PC-9 (cell line): ENCODE results near the gene RB1. TPM values are rescaled to one million over a fixed set of nuclear protein-coding genes. Genes with fewer than 3 reads are reported as not detected.

Experiments used
- BruUV-seq: library from RNA; stranded (reverse); fragments of 400-500 nt; replicated peaks from 2 replicates; lab custom pipeline; 2021; lab: Mats Ljungman, UMichigan
- CTCF ChIA-PET: fragments of 300-600 bp; sonication (Branson Sonifier 250); formaldehyde crosslinking; loops from one replicate; lab custom pipeline; 2022; ENCODE audit warnings: antibody characterized with exemption; lab: Charles Lee
- POLR2A ChIA-PET: fragments of 300-600 bp; sonication (Branson Sonifier 250); formaldehyde crosslinking; loops from one replicate; lab custom pipeline; 2022; ENCODE audit warnings: antibody characterized with exemption; ENCODE audit not compliant: unreplicated experiment; lab: Charles Lee
- DNase-seq, 2 experiments: peaks; one replicate each; pipeline versions ENCODE4 v3.0.0 to v3.0.0-alpha.2; 2015 to 2022; ENCODE audit warnings: mixed read lengths in 1 of 2
- H2AFZ ChIP-seq: fragments of 200-600 bp; sonication (generic); 2 replicates; pipeline ENCODE4 v1.8.1; 2017; ENCODE audit warnings: antibody characterized with exemption
- H3F3A ChIP-seq: fragments of 200-600 bp; sonication (generic); 2 replicates; pipeline ENCODE4 v1.8.1; 2017; ENCODE audit warnings: antibody characterized with exemption, mild to moderate bottlenecking, low read depth; ENCODE audit not compliant: insufficient read depth
- H3K27ac ChIP-seq: fragments of 200-600 bp; sonication (generic); 2 replicates; pipeline ENCODE4 v1.6.1; 2016; ENCODE audit warnings: mixed run types
- H3K27me3 ChIP-seq: fragments of 200-600 bp; sonication (generic); 2 replicates; pipeline ENCODE4 v1.6.1; 2016; ENCODE audit warnings: low read depth, mixed run types; ENCODE audit not compliant: insufficient read depth
- H3K36me3 ChIP-seq: fragments of 200-600 bp; sonication (generic); 2 replicates; pipeline ENCODE4 v1.6.1; 2016; ENCODE audit warnings: low read depth, mixed run types
- H3K4me1 ChIP-seq: fragments of 200-600 bp; sonication (generic); replicated peaks from 2 replicates; pipeline ENCODE4 v1.6.1; 2016; ENCODE audit warnings: mixed run types; ENCODE audit not compliant: insufficient read depth
- H3K4me2 ChIP-seq: fragments of 200-600 bp; sonication (generic); 2 replicates; pipeline ENCODE4 v1.6.1; 2017; ENCODE audit warnings: mixed run types
- H3K4me3 ChIP-seq: fragments of 200-600 bp; sonication (generic); 2 replicates; pipeline ENCODE4 v1.6.1; 2016; ENCODE audit warnings: mixed run types
- H3K79me2 ChIP-seq: fragments of 200-600 bp; sonication (generic); 2 replicates; pipeline ENCODE4 v1.6.1; 2017; ENCODE audit warnings: low read depth, mixed run types
- H3K9me2 ChIP-seq: fragments of 200-600 bp; sonication (generic); 2 replicates; pipeline ENCODE4 v1.8.1; 2017; ENCODE audit warnings: mild to moderate bottlenecking; ENCODE audit not compliant: insufficient read depth
- H3K9me3 ChIP-seq: fragments of 200-600 bp; sonication (generic); 2 replicates; pipeline ENCODE4 v1.8.1; 2016; ENCODE audit warnings: low read depth; ENCODE audit not compliant: insufficient read depth
- H4K20me1 ChIP-seq: fragments of 200-600 bp; sonication (generic); 2 replicates; pipeline ENCODE4 v1.8.1; 2017; ENCODE audit not compliant: insufficient read depth
- EZH2 ChIP-seq: fragments of 200-600 bp; sonication (generic); IDR thresholded peaks from 2 replicates; pipeline ENCODE4 v1.8.0; 2017; ENCODE audit warnings: antibody characterized with exemption, low read depth
- intact Hi-C: fragments of 100-400 bp; cut with micrococcal nuclease; formaldehyde crosslinking; loops from one replicate; pipeline ENCODE4 v1.10.0; 2022; ENCODE audit not compliant: unreplicated experiment
- total RNA-seq: library from RNA; stranded (reverse); gene quantifications from 2 replicates; pipeline ENCODE4 v1.2.3, GENCODE V29; 2021
- TF ChIP-seq, protein P1 (sequence below): fragments of 200-600 bp; sonication (generic); conservative IDR thresholded peaks from 2 replicates; pipeline ENCODE4 v1.6.1; 2017; ENCODE audit warnings: mixed run types, antibody characterized with exemption, mild to moderate bottlenecking, moderate library complexity

Gene RB1
- total RNA-seq, 1 experiment from 2014 or later = 23.7 TPM

DNA sequence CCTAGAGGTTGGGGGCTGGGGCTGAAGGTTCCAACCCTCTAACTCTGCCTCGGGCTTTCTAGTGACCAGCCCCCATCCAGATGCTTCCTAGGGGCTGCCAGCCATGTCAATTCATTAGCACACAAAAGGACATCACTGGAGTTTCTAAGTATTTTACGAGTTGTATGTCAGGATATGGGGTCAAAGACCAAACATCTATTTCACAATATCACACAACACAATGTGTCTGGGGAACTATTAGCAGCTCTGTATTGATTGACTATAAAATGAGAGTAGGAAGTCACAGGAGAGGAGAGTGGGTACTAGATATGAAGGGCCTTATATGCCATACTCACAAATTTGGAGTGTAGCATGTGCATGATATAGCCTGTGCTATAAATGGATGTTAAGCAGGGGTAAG is 67.3 kb downstream of the RB1 start:
- H3F3A ChIP-seq = no peaks in the 10 kb centered on the region
- no peaks in the 10 kb centered on the region for H3K4me1 ChIP-seq
- no peak overlapping the region for H2AFZ ChIP-seq
- intact Hi-C loops = no loop called here
- no peak overlapping the region for H3K4me2 ChIP-seq
- no peak for TF ChIP-seq EZH2
- TF ChIP-seq, protein P1, sequence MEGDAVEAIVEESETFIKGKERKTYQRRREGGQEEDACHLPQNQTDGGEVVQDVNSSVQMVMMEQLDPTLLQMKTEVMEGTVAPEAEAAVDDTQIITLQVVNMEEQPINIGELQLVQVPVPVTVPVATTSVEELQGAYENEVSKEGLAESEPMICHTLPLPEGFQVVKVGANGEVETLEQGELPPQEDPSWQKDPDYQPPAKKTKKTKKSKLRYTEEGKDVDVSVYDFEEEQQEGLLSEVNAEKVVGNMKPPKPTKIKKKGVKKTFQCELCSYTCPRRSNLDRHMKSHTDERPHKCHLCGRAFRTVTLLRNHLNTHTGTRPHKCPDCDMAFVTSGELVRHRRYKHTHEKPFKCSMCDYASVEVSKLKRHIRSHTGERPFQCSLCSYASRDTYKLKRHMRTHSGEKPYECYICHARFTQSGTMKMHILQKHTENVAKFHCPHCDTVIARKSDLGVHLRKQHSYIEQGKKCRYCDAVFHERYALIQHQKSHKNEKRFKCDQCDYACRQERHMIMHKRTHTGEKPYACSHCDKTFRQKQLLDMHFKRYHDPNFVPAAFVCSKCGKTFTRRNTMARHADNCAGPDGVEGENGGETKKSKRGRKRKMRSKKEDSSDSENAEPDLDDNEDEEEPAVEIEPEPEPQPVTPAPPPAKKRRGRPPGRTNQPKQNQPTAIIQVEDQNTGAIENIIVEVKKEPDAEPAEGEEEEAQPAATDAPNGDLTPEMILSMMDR = no peak
- no peaks in the 10 kb centered on the region for H3K9me3 ChIP-seq
- H3K27ac ChIP-seq = no peak overlapping the region
- DNase-seq = no peak
- H3K27me3 ChIP-seq = no peaks in the 10 kb centered on the region
- H3K79me2 ChIP-seq = no peaks in the 10 kb centered on the region
- CTCF ChIA-PET = no interaction called here
- POLR2A ChIA-PET = no interaction called here
- H4K20me1 ChIP-seq = no peaks in the 10 kb centered on the region; the same call in 1 of the 2 replicates
- no peaks in the 10 kb centered on the region; the same call in 1 of the 2 replicates for H3K36me3 ChIP-seq
- BruUV-seq = no TSS peak
- H3K9me2 ChIP-seq = no peaks in the 10 kb centered on the region
- no peak overlapping the region for H3K4me3 ChIP-seq

DNA sequence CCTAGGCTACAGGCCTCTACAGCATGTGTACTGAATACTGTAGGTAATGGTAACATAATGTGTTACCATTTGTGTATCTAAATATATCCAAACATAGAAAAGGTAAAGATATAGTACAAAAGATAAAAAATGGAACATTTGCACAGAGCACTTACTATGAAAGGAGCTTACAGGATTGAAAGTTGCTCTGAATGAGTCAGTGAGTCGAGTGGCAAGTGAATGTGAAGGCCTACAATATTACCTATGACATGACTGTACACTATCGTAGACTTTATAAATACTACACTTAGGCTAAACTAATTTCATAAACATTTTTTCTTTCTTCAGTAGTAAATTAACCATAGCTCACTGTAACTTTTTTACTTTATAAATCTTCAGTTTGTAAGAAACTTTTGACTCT is 74.3 kb downstream of the RB1 start:
- Histone ChIP-seq H2AFZ (no peak overlapping the region), H3K4me2 (no peak overlapping the region), H3K4me3 (no peak overlapping the region), H3F3A (no peaks in the 10 kb centered on the region), H3K27ac (no peak overlapping the region), H3K27me3 (no peaks in the 10 kb centered on the region), H3K79me2 (no peaks in the 10 kb centered on the region), H4K20me1 (no peaks in the 10 kb centered on the region), H3K36me3 (no peaks in the 10 kb centered on the region; the same call in 1 of the 2 replicates), H3K9me3 (no peaks in the 10 kb centered on the region), H3K9me2 (no peaks in the 10 kb centered on the region), H3K4me1 (no peaks in the 10 kb centered on the region)
- TF ChIP-seq EZH2 = no peak
- intact Hi-C loops = no loop called here
- DNase-seq = no peak
- BruUV-seq = no TSS peak
- ChIA-PET CTCF (no interaction called here), POLR2A (no interaction called here)

DNA sequence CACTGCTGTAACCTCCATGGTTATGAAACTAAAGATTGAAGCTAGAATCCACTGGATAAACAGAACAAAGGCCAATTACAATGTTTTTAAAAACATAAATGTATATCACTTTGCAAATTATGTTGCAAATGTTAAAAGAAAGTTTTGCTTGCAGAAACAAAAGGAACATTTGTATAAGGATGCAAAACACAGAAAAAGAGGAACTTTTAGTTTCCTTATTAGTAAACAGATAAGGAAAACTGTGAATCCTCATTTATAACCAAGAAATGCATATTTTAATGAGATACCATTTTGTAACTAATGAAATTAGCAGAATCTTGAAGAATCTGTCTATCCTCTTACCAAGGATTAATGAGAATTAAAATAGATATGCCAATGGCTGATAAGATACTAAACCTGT is 77.0 kb downstream of the RB1 start:
- CTCF ChIA-PET = no interaction called here
- no peaks in the 10 kb centered on the region for H3K79me2 ChIP-seq
- intact Hi-C loops = no loop called here
- BruUV-seq = no TSS peak
- H3K9me3 ChIP-seq = no peaks in the 10 kb centered on the region
- H3F3A ChIP-seq = no peaks in the 10 kb centered on the region
- H4K20me1 ChIP-seq = no peaks in the 10 kb centered on the region
- no peaks in the 10 kb centered on the region for H3K9me2 ChIP-seq
- H3K36me3 ChIP-seq = no peaks in the 10 kb centered on the region
- DNase-seq = no peak
- H3K4me2 ChIP-seq = no peak overlapping the region
- H3K27me3 ChIP-seq = no peaks in the 10 kb centered on the region
- no peaks in the 10 kb centered on the region for H3K4me1 ChIP-seq
- H3K4me3 ChIP-seq = no peak overlapping the region
- H2AFZ ChIP-seq = no peak overlapping the region
- POLR2A ChIA-PET = no interaction called here
- no peak for TF ChIP-seq EZH2
- TF ChIP-seq, protein P1 = no peak
- no peak overlapping the region for H3K27ac ChIP-seq

DNA sequence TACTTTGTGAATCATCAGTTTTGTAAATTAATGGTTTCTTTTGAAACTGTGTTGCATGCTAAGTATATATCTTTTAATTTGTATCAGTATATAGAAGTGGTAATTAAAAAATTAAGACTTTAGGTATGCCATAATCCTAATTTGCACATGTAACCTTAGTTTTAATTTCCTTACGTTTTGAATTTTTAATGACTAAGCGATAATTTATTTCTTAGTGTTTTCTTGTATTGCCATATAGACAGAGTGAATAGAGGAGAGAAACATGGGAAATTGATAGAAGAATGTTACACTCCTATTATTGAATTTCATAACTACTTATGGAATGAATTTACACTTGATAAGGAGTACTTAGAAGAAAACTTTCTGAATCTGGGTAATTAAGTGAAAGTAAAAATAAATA is 79.8 kb downstream of the RB1 start:
- POLR2A ChIA-PET = no interaction called here
- no peak overlapping the region for H3K27ac ChIP-seq
- no TSS peak for BruUV-seq

More for the DNA sequence above, 79.8 kb downstream of the RB1 start:
- Histone ChIP-seq H3F3A (no peaks in the 10 kb centered on the region), H3K9me3 (no peaks in the 10 kb centered on the region), H3K4me1 (no peaks in the 10 kb centered on the region), H3K36me3 (no peaks in the 10 kb centered on the region), H3K79me2 (no peaks in the 10 kb centered on the region), H2AFZ (no peak overlapping the region), H3K9me2 (peaks cover 7% of the 10 kb centered on the region; the same call in 1 of the 2 replicates), H4K20me1 (no peaks in the 10 kb centered on the region), H3K4me3 (no peak overlapping the region), H3K27me3 (no peaks in the 10 kb centered on the region), H3K4me2 (no peak overlapping the region)
- CTCF ChIA-PET = no interaction called here
- intact Hi-C loops = no loop called here
- TF ChIP-seq EZH2 = no peak
- TF ChIP-seq, protein P1 = no peak
- no peak for DNase-seq
